GM03348 (cell line): ENCODE measurements around the gene CFAP210.
"Not testable (repeated sequence)": the region's sequence is repeated elsewhere in the genome, so short reads cannot be mapped to it uniquely, and the experiment has no call there.

Experiments used
- DNase-seq: peaks from one replicate; pipeline ENCODE4 v3.0.0; 2012; ENCODE audit warnings: low spot score

The CFAP210 gene

DNA sequence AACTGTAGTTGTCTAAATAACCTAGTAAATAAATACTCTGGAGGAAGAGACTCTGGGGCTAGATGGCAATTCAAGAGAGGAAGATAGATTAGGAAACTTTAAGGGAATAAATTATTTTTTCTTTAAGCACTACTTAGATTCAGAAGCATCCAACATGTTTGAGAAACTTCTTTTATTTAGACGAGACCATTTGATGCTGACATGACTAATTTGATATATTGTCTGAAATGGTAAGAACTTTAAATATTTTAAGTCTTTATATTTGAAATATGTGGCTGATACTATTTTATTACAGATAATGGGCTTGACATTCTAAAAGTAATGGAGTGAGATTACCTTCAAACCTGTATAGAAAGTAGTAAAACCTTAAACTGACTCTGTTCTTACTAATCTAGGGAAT is 73.7 kb downstream of the CFAP210 start:
- no peak for DNase-seq

DNA sequence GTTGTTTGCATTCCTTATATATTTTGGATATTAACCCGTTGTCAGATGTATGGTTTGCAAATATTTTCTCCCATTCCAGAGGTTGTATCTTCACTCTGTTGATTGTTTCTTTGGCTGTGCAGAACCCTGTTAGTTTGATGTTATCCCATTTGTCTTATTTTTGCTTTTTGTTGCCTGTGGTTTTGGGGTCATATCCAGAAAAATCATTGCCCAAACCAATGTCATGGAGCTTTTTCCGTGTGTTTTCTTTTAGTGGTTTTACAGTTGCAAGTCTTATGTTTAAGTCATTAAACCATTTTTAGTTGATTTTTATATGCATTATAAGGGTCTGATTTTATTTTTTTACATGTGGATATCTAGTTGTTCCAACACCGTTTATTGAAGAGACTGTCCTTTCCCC is 74.3 kb downstream of the CFAP210 start:
- no peak for DNase-seq

DNA sequence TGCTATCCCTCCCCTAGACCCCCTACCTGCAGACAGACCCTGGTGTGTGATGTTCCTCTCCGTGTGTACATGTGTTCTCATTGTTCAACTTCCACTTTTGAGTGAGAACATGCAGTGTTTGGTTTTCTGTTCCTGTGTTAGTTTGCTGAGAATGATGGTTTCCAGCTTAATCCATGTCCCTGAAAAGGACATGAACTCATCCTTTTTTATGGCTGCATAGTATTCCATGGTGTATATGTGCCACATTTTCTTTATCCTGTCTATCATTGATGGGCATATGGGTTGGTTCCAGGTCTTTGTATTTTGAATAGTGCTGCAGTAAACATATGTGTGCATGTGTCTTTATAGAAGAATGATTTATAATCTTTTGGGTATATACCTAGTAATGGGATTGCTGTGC is 78.2 kb downstream of the CFAP210 start:
- DNase-seq, result not testable (repeated sequence)

DNA sequence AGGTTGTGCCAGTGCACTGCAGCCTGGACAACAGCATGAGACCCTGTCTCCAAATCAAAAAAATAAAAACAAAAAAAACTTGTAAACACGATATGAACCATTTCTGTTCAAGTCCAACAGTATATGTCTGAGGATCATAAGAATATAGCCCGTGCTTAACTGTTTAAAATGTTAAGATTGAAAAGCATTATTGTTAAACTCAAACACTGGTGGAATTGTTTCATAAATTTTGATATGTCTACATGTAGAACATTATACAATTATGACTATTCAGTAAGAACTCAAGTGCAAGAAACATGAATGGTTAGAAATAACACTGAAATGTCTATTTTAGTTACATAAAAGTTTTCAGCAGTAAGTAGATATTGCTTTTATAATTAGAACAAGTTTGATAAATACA is 80.3 kb downstream of the CFAP210 start:
- no peak for DNase-seq

DNA sequence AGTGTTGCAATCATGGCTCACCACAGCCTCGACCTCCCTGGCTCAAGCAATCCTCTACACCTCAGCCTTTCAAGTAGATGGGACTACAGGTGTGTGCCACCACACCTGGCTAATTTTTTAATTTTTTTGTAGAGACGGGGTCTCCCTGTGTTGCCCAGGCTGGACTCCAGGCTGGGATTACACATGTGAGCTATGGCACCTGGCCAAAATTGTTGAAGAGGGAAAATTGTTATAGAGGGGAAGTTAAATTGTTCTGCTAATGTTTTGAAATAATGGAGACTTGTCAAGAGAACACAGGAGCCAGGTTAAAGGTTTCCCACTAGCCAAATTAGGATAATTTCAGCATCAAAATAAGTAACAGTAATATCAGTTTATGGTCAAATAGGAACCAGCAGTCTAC is 84.9 kb downstream of the CFAP210 start:
- DNase-seq, result no peak

DNA sequence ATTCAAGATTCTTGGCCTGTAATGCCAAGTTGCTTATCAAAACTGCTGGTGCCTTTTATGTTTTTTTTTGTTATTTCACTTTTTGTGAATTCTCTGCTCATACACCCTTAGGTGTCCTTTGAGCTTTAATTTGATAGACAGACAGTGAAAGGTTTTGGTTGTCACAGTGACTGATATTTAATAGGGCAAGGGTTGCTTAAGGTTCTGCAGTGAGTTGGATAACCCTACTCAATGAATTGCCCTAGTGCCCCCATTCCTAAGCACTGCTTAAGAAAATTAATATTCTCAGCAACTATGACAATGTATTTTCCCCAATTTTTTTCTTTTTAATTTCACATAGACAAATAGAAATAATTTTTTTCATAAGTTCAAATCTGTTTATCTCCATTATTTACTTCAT is 94.6 kb downstream of the CFAP210 start:
- no peak for DNase-seq

DNA sequence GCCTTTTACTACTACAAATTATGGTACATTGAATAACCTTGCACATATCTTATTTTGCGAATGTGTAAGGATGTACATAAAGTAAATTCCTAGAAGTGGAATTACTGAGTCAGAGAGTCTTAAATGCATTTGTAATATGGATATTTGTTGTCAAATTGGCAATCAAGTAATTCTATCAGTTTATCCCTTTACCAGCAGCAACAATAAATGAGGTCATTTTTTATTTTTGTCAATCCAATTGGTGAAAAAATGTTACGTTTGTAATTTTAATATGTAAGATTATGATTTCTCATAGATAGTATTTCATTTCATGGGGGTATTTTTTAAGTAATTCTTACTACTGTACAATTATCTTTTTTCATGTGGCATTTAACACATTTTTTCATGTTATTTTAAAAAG is 95.2 kb downstream of the CFAP210 start:
- DNase-seq, result no peak

DNA sequence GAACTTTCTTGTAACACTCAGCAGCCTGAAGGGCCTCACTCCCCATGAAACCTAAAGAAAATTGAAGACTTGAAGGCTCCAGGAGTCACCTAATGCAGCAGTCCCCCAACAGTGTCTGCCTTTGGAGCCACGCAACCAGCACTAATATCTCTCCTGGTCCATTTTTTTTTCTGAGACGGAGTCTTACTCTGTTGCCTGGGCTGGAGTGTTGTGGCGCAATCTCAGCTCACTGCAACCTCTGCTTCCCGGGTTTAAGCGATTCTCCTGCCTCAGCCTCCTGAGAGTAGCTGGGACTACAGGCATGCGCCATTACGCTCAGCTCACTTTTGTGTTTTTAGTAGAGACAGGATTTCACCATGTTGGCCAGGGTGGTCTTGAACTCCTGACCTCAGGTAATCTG is 97.7 kb downstream of the CFAP210 start:
- not testable (repeated sequence) for DNase-seq
